ENCODE measurements around the gene FAM43B.

The FAM43B gene

GRCh38 chr1:20593756-20594155 is 41.4 kb downstream of the FAM43B start:
- DNase-seq, result no peak

DNA sequence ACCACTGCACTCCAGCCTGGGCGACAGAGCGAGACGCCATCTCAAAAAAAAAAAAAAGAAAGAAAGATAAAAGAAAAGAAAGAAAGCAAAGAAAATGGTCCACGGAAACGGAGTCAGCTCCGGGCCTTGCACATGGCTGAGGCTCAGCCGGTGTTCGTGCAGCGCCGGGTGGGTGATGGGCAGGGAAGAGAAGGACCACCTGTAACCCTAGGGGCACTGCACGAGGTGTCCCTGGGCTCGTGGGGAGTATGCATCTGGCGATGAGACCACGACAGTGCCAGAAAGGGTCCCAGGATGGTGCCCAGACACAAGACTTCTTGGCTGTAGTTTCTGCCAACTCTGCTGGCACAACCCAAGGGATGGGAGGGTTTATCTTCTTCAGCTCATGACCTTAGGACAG is 42.4 kb downstream of the FAM43B start:
- no peak for DNase-seq

GRCh38 chr1:20596106-20596505 is 43.7 kb downstream of the FAM43B start:
- DNase-seq, result no peak

GRCh38 chr1:20597650-20598049 is 45.3 kb downstream of the FAM43B start:
- DNase-seq, result no peak

DNA sequence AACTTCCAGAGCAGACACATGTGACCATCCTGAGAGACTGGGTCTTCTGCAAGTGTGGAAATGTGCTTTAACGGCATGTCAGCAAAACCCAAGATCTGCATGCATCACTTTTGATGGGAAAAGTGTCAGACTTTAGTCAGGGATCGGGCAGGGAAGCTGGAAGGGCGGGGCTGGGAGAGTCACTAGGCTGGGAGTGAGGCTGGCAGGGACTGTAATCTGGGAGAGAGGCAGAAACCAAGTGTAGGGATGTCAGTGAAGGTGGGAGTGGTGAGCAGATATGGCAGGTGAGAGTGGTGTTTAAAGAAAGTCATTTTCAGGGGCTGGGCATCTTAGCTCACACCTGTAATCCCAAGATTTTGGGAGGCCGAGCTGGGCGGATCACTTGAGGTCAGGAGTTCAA is 47.8 kb downstream of the FAM43B start:
- no peak for DNase-seq

DNA sequence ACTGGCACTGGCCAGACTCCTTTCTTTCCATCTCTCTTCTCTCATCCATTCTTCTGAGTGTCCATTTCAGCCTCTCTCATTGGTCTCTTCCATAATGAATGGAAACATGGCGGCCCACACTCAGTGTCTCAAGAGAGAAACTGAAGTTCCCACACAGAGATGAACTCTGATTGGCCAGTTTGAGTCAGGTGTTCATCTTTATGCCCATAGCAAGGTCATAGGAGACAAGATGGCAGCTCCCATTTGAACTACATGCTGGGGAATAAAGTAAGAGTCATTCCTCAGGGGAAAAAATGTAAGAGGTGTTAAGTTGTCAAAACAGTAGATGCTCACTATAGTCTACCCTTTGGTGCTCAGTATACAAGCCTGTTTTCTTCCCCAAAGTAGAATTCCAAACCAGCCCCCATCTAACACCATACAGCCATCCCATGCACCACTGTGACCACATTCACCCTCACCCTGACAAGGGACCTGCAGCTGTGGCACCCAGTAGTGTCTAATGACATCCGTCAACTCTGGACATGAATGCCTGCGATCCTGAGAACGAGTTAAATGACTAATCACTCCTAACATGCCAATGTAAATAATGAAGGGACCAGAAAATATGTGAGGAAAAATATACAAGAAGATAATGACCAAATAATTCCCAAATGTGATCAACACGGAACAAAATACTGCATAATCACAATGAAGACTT is 48.9 kb downstream of the FAM43B start:
- no peak for DNase-seq

GRCh38 chr1:20602851-20603450 is 50.6 kb downstream of the FAM43B start:
- DNase-seq, result no peak

- DNase-seq, result no peak
Observed at GRCh38 chr1:20603504-20604464, 51.4 kb downstream of the FAM43B start.

Data from activated T-cell treated with anti-CD3 and anti-CD28 coated beads, Interleukin-2, amount 50 U/mL, for 48 hours (primary cell).